Right kidney (tissue), 9 donors: ENCODE data around the gene ZNF180.
"Not testable (repeated sequence)": the region's sequence is repeated elsewhere in the genome, so short reads cannot be mapped to it uniquely, and the experiment has no call there.

Experiments used
- DNase-seq: peaks from one replicate; pipeline ENCODE4 v3.0.0-alpha.2; 2016
- long read RNA-seq, 8 donors: transcript quantifications; one replicate each; lab custom pipeline, GENCODE V29; 2026

Gene ZNF180
- long read RNA-seq, donor 1, partial matches to known transcripts, result 0 of 2 reads
- long read RNA-seq, donor 1, other reads (novel, unspliced or antisense), result 0 of 2 reads
- long read RNA-seq, donor 2, partial matches to known transcripts, result 0 of 2 reads
- long read RNA-seq, donor 2, other reads (novel, unspliced or antisense), result 0 of 2 reads
- long read RNA-seq, donor 3, full-length matches to known transcripts, result 1 of 1 reads
- long read RNA-seq, donor 3, partial matches to known transcripts, result 0 of 1 reads
- long read RNA-seq, donor 3, other reads (novel, unspliced or antisense), result 0 of 1 reads
- long read RNA-seq, donor 4, partial matches to known transcripts, result 0 of 3 reads
- long read RNA-seq, donor 4, other reads (novel, unspliced or antisense), result 0 of 3 reads
- long read RNA-seq, donor 5, result 0 reads
- long read RNA-seq, donor 6, partial matches to known transcripts, result 0 of 1 reads
- long read RNA-seq, donor 6, other reads (novel, unspliced or antisense), result 0 of 1 reads
- long read RNA-seq, donor 7, partial matches to known transcripts, result 0 of 4 reads
- long read RNA-seq, donor 7, other reads (novel, unspliced or antisense), result 0 of 4 reads
- long read RNA-seq, donor 8, partial matches to known transcripts, result 0 of 3 reads
- long read RNA-seq, donor 8, other reads (novel, unspliced or antisense), result 0 of 3 reads

DNA sequence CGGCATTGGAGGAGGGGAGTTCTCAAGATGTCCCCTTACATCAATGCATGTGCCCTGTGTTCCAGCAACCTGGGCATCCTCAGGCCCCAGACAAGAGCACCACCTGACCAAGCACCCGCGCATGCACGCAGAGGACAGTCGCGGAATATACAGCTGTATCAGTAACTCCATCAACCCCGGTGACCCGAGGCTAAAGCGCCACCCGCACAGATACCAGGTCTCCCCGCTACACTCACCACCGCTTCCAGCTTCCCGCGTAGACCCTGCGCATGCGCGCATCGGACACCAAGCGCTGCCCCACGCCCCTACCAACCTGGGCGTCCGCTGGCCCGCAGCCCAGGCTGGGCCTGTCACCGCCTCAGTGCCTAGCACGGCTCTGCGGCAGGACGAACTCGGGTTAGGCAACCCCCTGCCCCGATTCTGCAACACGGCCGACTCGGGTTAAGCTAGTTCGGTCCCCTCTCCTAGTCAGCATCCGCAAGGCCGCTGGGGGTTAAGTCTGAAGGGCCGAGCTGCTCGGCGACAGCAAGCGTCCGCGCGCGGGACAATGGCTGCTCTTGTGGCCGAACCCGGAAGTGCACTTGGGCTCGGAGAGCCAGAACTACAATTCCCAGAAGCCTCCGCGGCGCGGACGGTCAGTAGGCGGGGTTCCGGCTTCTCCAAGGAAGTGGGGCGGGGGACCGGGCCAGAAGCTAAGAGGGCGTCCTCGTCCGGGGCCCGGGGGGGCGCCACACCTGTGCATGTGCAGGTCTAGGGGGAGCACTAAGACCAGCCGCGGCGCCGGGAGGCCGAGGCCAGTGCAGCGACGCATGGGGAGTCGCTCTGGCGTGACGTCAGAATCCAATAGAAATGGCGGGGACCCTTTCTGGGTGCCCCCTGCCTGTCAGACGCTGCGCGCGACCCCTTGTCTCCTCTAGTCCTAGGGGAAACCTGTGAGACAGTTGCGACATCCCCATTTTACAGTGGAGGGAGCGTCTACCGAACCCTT lies at the start of gene ZNF180:
Gene ZNF180, minus strand, starts transcription at position 561 of the 988 bp plus-strand sequence. CDS start 3,188 bp downstream, outside the sequence.
- DNase-seq, result peak; percentile 100

DNA sequence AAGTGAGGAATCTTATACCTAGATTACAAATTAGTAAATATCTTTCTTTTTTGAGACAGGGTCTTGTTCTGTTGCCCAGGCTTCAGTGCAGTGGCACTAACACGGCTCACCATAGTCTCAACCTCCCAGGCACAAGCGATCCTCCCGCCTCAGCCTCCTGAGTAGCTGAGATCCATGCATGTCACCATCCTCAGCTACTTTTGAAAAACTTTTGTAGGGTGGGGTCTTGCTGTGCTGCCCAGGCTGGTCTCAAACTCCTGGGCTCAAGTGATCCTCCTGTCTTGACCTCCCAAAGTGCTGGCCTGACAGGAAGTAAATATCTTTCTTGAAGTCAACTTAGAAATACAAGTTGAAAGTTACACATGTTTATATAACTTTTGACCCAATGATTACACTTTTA lies 49.2 kb upstream of the ZNF180 start:
- DNase-seq, result no peak

DNA sequence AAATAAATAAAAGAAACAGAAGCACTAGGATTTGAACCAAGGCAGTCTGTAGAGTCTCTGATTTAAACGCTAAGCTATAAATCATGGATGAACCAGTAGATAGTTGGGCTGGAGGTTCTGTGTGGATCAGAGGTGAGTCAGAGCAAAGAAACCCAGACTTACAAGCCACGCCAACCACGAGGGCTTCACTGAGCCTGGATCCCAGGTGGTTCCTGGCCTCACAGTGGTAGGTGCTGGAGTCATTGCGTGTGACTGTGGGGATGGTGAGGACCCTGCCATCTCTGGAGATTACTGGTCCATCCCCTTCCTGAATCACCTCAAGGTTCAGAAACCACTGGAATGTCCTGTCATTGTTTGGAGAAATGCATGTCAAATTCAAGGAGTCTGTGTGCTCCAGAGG lies 48.4 kb upstream of the ZNF180 start:
- DNase-seq, result no peak

DNA sequence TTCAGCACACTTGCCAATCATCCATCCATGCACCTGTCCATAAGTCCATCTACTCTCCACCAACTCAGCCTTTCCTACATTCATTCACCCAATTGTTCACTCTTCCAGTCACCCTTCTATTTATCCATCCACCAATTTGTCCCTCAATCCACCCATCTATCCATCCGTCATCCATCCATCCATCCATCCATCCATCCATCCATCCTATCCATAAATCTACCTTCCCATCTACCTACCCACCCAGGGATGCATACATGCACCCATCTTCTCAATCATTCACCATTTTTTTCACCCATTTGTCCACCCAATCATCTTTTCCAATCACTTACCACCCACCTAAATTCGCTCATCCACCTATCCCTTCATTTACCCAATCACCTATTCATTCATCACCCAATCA lies 43.7 kb upstream of the ZNF180 start:
- no peak for DNase-seq

DNA sequence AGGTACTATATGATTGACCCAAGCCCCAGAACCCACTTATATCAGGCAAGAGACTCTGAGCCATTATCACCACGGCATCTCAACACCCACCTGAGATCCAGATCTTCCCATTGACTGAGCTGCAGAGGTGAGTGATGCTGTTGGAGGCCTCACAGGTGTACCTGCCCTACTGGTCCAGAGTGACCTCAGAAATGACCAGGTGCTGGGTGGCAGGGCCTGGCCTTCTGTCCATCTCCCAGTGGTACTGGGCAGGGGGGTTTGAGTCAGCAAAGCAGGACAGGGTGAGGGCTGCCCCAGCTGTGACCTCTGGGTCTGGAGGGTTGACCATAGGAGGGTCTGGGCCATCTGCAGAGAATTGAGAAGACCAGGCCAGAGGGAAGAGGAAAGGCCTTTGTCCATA lies 42.3 kb upstream of the ZNF180 start:
- no peak for DNase-seq

DNA sequence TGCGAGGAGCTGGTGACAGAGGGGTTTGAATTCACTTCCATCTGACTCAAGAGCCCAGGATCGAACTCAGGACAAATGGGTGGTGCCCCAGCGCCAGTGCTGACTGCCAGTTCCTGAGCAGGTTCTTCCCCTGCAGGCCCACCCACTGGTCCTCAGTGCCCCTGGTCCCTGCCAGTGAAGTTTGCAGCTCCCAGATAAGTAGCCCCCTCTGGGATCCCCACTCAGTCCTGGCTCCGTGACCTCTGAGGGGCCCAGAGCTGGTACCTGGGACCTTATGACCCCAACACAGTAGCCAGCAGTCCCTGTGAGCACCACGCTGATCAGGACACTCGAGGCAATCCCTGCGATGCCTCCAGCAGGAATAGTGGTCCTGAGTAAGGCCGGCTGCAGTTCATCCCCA lies 40.4 kb upstream of the ZNF180 start:
- no peak for DNase-seq

DNA sequence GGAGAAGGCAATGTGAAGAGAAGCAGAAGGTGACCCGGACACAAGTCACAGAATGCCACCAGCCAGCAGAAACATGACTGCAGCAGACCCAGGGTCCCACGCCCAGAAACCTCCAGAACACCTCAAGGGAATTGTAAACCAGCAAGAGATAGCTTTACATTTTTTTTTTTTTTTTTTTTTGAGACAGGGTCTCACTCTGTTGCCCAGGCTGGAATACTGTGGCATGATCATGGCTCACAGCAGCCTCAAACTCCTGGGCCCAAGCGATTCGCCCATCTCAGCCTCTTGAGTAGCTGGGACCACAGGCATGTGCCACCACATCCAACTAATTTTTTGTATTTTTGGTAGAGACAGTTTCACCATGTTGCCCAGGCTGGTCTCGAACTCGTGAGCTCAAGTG lies 39.7 kb upstream of the ZNF180 start:
- DNase-seq, result no peak

DNA sequence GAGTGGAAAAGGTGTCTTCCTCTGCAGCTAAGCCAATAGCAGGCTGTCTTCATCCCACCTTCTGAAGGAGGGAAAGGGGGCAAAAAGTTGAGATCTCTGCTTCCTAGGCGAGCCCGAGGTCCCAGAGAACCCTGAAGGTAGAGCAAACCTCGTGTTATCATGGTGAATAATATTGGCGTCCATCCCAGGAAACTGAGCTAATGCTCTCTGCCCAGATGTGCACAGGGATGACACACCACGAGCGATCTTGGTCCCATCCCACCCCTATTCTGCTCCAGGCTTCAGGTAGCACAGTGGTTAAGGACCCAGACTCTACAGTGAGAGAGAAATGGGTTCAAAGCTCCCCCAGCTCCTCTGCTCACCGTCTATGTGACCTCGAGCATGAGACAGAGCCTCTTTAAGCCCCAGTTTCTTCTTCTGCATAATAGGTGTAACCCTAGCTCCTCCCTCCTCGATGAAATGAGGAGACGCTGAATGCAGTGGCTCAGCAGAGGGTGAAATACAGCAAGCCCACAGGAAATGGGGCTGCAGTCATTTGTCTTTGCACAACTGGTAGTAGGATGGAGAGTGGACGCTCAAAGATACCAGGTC lies 39.0 kb upstream of the ZNF180 start:
- no peak for DNase-seq

DNA sequence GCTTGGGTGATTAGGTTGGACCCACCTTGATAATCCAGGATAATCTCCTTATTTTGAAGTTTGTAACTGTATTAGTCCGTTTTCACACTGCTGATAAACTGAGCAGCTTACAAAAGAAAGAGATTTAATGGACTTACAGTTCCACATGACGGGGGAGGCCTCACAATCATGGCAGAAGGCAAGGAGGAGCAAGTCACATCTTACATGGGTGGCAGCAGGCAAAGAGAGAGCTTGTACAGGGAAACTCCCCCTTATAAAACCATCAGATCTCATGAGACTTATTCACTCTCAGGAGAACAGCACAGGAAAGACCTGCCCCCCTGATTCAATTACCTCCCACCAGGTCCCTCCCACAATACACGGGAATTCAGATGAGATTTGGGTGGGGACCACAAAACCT lies 35.0 kb upstream of the ZNF180 start:
- DNase-seq, result not testable (repeated sequence)

GRCh38 chr19:44532819-44533218 lies 32.5 kb upstream of the ZNF180 start:
- no peak for DNase-seq

- DNase-seq, result no peak
Measured at GRCh38 chr19:44530777-44531176, 30.5 kb upstream of the ZNF180 start.

DNA sequence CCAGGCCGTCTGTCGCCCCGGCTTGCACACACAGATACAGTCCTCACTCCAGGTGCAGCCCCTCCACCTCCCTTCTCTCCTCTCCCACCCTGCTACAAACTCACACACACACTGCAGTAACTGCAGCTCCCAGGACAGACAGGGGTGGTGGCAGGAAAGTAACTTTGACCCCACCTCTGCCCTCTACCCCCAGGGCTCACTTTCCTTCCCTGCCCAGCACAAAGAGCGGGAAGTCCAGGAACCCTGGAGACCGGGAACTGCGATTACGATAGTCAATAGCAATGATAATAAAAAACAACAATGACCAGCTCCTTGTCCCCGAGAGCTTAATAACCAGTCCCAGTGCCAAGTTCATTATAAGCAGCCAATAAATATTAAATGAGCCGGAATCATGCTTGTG lies 29.2 kb upstream of the ZNF180 start, which contains the start of gene CEACAM20:
Gene CEACAM20, minus strand, starts transcription at position 140 of the 400 bp plus-strand sequence. CDS start 166 bp downstream, outside the sequence.
- DNase-seq, result no peak

DNA sequence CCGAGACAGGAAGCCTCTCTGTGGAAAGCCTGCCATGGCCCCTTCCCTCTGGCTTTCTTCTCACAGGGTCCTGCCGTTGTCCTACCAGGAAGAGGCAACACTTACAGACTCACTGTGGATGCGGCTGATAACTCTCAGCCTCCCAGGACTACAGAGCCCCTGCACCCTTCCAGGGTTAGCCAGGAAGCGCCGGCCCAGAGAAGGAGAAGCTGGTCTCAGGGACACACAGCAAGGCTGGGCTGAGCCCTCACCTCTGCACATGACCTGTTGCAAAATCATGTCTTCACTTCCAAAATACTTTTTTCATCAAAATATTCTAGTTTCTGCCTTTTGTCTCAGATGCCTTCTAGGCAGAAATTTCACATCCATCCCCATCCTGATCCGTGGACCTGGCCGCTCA lies 27.2 kb upstream of the ZNF180 start:
- DNase-seq, result no peak

GRCh38 chr19:44525721-44526430 lies 25.6 kb upstream of the ZNF180 start:
- no peak for DNase-seq

DNA sequence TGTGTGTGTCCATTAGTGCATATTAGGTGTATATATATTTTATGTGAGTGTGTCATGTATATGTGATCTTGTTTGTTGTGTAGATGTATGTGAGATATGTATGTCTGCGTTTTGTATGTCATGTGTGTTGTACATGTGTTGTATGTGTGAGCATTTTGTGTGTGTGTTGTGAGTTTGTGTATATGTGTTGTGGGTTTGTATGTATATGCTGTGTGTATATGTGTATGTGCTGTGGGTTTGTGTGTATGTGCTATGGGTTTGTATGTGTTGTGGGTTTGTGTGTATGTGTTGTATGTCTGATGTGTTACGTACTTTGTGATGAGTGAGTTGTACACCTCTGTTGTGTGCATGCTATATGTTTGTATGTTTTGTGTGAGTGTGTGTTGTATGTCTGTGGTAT lies 21.0 kb upstream of the ZNF180 start:
- DNase-seq, result no peak

- no peak for DNase-seq
Measured at GRCh38 chr19:44517146-44517545, 16.8 kb upstream of the ZNF180 start.

- DNase-seq, result no peak
Measured at GRCh38 chr19:44515907-44516306, 15.6 kb upstream of the ZNF180 start.

DNA sequence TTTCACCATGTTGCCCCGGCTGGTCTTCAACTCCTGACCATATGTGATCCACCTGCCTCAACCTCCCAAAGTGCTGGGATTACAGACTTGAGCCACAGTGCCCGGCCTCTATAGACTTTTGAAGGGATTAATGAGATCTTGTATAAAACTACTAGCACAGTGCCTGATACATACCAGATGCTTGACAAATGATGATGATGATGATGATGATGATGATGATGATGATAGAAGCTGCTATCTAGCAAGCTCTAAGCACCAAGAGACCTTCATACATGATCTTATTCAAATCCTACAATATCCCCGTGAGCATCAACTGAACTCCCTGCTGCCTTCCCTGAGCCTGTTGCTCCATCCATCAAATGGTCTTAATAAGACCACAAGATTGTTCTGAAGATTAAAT lies 14.7 kb upstream of the ZNF180 start:
- no peak for DNase-seq

DNA sequence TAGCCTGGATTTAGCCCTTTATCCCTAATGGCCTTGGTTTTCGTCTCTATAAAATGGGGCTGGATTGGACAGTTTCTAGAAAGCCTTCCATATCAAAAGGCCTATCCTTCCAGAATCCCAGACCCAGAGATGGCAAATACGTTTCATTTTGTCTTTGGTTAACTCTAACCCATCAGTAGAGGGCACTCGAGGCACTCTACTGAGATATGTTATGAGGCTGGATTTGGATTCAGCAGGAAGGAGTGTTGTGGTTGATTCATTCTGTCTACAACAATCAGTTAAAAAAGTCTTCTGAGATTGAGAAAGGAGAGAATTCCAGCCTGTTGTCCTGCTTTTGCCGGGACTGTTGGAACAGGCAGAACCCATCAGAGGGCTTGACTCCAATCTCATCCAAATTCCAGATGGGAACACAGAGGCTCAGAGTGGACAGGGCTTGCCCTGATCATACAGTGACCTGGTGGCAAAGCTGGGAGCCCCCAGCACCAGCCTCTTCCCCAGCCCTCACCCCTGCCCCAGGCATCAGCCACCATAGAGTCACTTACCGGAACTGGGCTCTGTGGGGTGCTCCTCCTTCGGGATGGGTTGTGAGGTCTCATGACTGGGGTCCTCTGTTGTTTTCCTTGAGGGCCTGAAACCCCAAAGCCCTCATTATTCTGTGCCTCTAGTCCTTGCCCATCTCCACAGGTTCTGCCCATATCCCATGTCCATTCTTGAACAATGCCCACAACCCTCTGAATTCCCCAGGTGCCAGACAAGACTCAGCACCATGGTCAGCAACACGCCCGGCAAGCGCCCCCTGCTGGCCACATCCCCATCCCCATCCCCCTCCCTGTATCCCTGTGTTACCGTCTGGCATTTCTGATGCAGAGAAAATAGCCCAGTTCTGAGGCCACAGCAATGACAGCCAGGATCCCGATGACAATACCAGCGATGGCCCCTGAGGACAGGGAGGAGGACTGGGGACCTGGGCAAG lies 12.3 kb upstream of the ZNF180 start:
- DNase-seq, result no peak

- DNase-seq, result no peak
Measured at GRCh38 chr19:44509478-44509877, 9.2 kb upstream of the ZNF180 start.
